H1 (cell line): ENCODE results near the gene FBXO28. TPM values are rescaled to one million over a fixed set of nuclear protein-coding genes. Genes with fewer than 3 reads are reported as not detected.

Source experiments
- CTCF ChIA-PET: fragments of 300-600 bp; sonication (Branson Sonifier 250); formaldehyde crosslinking; loops from one replicate; lab custom pipeline; 2021; ENCODE audit not compliant: partially characterized antibody; lab: Charles Lee
- POLR2A ChIA-PET: fragments of 300-600 bp; sonication (Branson Sonifier 250); formaldehyde crosslinking; loops from one replicate; lab custom pipeline; 2021; ENCODE audit warnings: inconsistent platforms; ENCODE audit not compliant: partially characterized antibody; lab: Charles Lee
- DNase-seq, 2 experiments: peaks; one replicate each; pipeline versions ENCODE4 v3.0.0 to v3.0.0-alpha.2; 2010 to 2022; ENCODE audit warnings: low spot score in 2 of 2, low read depth in 1 of 2, mixed read lengths in 1 of 2
- FAIRE-seq: peaks from 2 replicates; lab custom pipeline; 2011; peaks lifted over from hg19 to GRCh38; lab: Jason Lieb, UNC
- H2AFZ ChIP-seq: 2 replicates; pipeline ENCODE4 v1.8.1; 2012; ENCODE audit warnings: low read length, inconsistent platforms
- H2AK5ac ChIP-seq: 2 replicates; pipeline ENCODE4 v1.6.1; 2013; ENCODE audit warnings: low read depth, low read length
- H2BK120ac ChIP-seq: replicated peaks from 2 replicates; pipeline ENCODE3; 2013; ENCODE audit warnings: low read depth, low read length, inconsistent platforms
- H2BK12ac ChIP-seq: 2 replicates; pipeline ENCODE4 v1.6.1; 2013; ENCODE audit warnings: low read depth, low read length
- H2BK15ac ChIP-seq: 2 replicates; pipeline ENCODE4 v1.6.1; 2013; ENCODE audit warnings: low read length
- H2BK20ac ChIP-seq: 2 replicates; pipeline ENCODE4 v1.6.1; 2013; ENCODE audit warnings: low read length
- H2BK5ac ChIP-seq: 2 replicates; pipeline ENCODE4 v1.6.1; 2013; ENCODE audit warnings: low read depth, low read length
- H3K14ac ChIP-seq: 2 replicates; pipeline ENCODE4 v1.6.1; 2013; ENCODE audit warnings: inconsistent platforms; ENCODE audit not compliant: insufficient read length
- H3K18ac ChIP-seq: 2 replicates; pipeline ENCODE4 v1.6.1; 2013; ENCODE audit warnings: low read length; ENCODE audit errors: extremely low read depth
- H3K23ac ChIP-seq: 2 replicates; pipeline ENCODE4 v1.6.1; 2013; ENCODE audit warnings: inconsistent platforms; ENCODE audit not compliant: insufficient read length
- H3K23me2 ChIP-seq: 2 replicates; pipeline ENCODE4 v1.6.1; 2013; ENCODE audit warnings: low read depth, low read length
- H3K27ac ChIP-seq: 2 replicates; pipeline ENCODE4 v1.6.1; 2011; ENCODE audit warnings: low read depth, low read length, inconsistent platforms
- H3K27me3 ChIP-seq, 4 experiments: replicated peaks in 1 of 4; 1 replicate in 1 of 4; 2 replicates in 3 of 4; pipeline versions ENCODE4 v1.6.1 to v1.8.1; 2011 to 2013; ENCODE audit warnings: low read length in 3 of 4, mild to moderate bottlenecking in 3 of 4, inconsistent platforms in 2 of 4, mixed read lengths in 2 of 4, moderate library complexity in 1 of 4; ENCODE audit not compliant: control insufficient read depth in 3 of 4, insufficient read depth in 3 of 4; ENCODE audit errors: extremely low read depth in 1 of 4
- H3K36me3 ChIP-seq, 4 experiments: 2 replicates each; pipeline versions ENCODE4 v1.6.1 to v1.8.1; 2011 to 2013; ENCODE audit warnings: mild to moderate bottlenecking in 4 of 4, low read length in 3 of 4, moderate library complexity in 2 of 4, control low read depth in 1 of 4, inconsistent platforms in 1 of 4; ENCODE audit not compliant: insufficient read depth in 4 of 4, control insufficient read depth in 2 of 4
- H3K4ac ChIP-seq: replicated peaks from 2 replicates; pipeline ENCODE3; 2013; ENCODE audit warnings: low read length, low read depth, mixed read lengths, inconsistent platforms; ENCODE audit not compliant: insufficient read length
- H3K4me1 ChIP-seq, 4 experiments: replicated peaks in 1 of 4; 1 replicate in 1 of 4; 2 replicates in 3 of 4; pipeline versions ENCODE4 v1.6.1 to v1.8.1; 2011 to 2013; ENCODE audit warnings: low read length in 3 of 4, inconsistent platforms in 2 of 4, mixed read lengths in 1 of 4; ENCODE audit not compliant: insufficient read depth in 4 of 4, control insufficient read depth in 3 of 4
- H3K4me2 ChIP-seq, 2 experiments: 2 replicates each; pipeline versions ENCODE4 v1.6.1 to v1.8.1; 2011 to 2013; ENCODE audit warnings: low read depth in 2 of 2, low read length in 2 of 2, control low read depth in 1 of 2, inconsistent platforms in 1 of 2, mild to moderate bottlenecking in 1 of 2; ENCODE audit not compliant: insufficient read depth in 1 of 2
- H3K4me3 ChIP-seq, 4 experiments: fragments of 200-600, 300-600 bp in 1 of 4; sonication (generic), shearing (Covaris generic), sonication (Bioruptor Twin) in 1 of 4; 2 replicates each; pipeline versions ENCODE4 v1.5.1 to v1.8.1; 2011 to 2016; ENCODE audit warnings: low read length in 4 of 4, low read depth in 3 of 4, control low read depth in 2 of 4, inconsistent platforms in 2 of 4, mild to moderate bottlenecking in 2 of 4, mixed read lengths in 1 of 4, moderate library complexity in 1 of 4; ENCODE audit not compliant: insufficient read depth in 2 of 4; ENCODE audit errors: extremely low read depth in 1 of 4
- H3K56ac ChIP-seq: replicated peaks from 2 replicates; pipeline ENCODE3; 2013; ENCODE audit warnings: low read depth, mild to moderate bottlenecking, mixed read lengths, low read length, inconsistent platforms; ENCODE audit not compliant: insufficient read length
- H3K79me1 ChIP-seq: 2 replicates; pipeline ENCODE4 v1.6.1; 2013; ENCODE audit warnings: low read depth, low read length, control low read depth
- H3K79me2 ChIP-seq, 2 experiments: 2 replicates each; pipeline versions ENCODE4 v1.6.1 to v1.8.1; 2012 to 2013; ENCODE audit warnings: low read length in 2 of 2, mild to moderate bottlenecking in 2 of 2, inconsistent platforms in 1 of 2; ENCODE audit not compliant: insufficient read depth in 2 of 2, control insufficient read depth in 1 of 2
- H3K9ac ChIP-seq, 4 experiments: replicated peaks in 1 of 4; 1 replicate in 1 of 4; 2 replicates in 3 of 4; pipeline versions ENCODE4 v1.6.1 to v1.8.1; 2011 to 2013; ENCODE audit warnings: low read depth in 3 of 4, low read length in 3 of 4, control low read depth in 2 of 4, mild to moderate bottlenecking in 2 of 4, moderate library complexity in 2 of 4, inconsistent platforms in 1 of 4; ENCODE audit errors: extremely low read depth in 1 of 4
- H3K9me3 ChIP-seq, 2 experiments: 2 replicates each; pipeline versions ENCODE4 v1.6.1 to v1.8.1; 2012 to 2013; ENCODE audit warnings: mild to moderate bottlenecking in 2 of 2, moderate library complexity in 2 of 2, control low read depth in 1 of 2, inconsistent platforms in 1 of 2, low read depth in 1 of 2, low read length in 1 of 2, mixed read lengths in 1 of 2; ENCODE audit not compliant: insufficient read depth in 2 of 2
- H4K20me1 ChIP-seq, 2 experiments: replicated peaks in 1 of 2; 2 replicates each; pipeline versions ENCODE3 to v1.8.1; 2011 to 2013; ENCODE audit warnings: inconsistent platforms in 2 of 2, low read length in 2 of 2, mild to moderate bottlenecking in 1 of 2; ENCODE audit not compliant: insufficient read depth in 2 of 2, control insufficient read depth in 1 of 2
- H4K5ac ChIP-seq: 2 replicates; pipeline ENCODE4 v1.6.1; 2013; ENCODE audit warnings: low read length, low read depth, mixed read lengths, inconsistent platforms; ENCODE audit not compliant: insufficient read length
- H4K8ac ChIP-seq: 2 replicates; pipeline ENCODE4 v1.8.0; 2013; ENCODE audit warnings: mild to moderate bottlenecking, moderate library complexity, low read length, inconsistent platforms; ENCODE audit not compliant: insufficient read depth; ENCODE audit errors: extremely low read depth
- H4K91ac ChIP-seq: replicated peaks from 2 replicates; pipeline ENCODE3; 2013; ENCODE audit warnings: low read length, mixed read lengths, inconsistent platforms; ENCODE audit not compliant: insufficient read length
- GABPA ChIP-seq: IDR thresholded peaks from 2 replicates; pipeline ENCODE4 v1.6.1; 2011; ENCODE audit warnings: mild to moderate bottlenecking, low read length, moderate library complexity, borderline replicate concordance; ENCODE audit not compliant: insufficient read depth
- KDM5A ChIP-seq: fragments of 200-600 bp; IDR thresholded peaks from 2 replicates; pipeline ENCODE4 v1.7.1; 2012; ENCODE audit warnings: mild to moderate bottlenecking, low read length, inconsistent platforms, mixed read lengths
- TAF7 ChIP-seq: optimal IDR thresholded peaks from 2 replicates; pipeline ENCODE3; 2011; ENCODE audit warnings: low read depth, mild to moderate bottlenecking, inconsistent platforms, low read length, moderate library complexity, borderline replicate concordance
- WGBS, 2 experiments: shearing (Covaris generic) in 1 of 2; methylation state at CpG; one replicate each; pipeline versions ENCODE4 v1.1.6 to v1.1.7; 2013 to 2015; ENCODE audit warnings: low lambda C conversion rate in 2 of 2, mixed read lengths in 2 of 2, inconsistent platforms in 1 of 2, low coverage in 1 of 2, missing lambda C conversion rate in 1 of 2; ENCODE audit not compliant: insufficient replicate concordance in 2 of 2, insufficient coverage in 1 of 2, insufficient read length in 1 of 2; ENCODE audit errors: extremely low coverage in 1 of 2, missing lambda C conversion rate in 1 of 2; 5-methylcytosine and 5-hydroxymethylcytosine counted together
- polyA plus RNA-seq, 7 experiments: library from polyadenylated mRNA; depleted of rRNA in 3 of 7; stranded (reverse) in 5 of 7; unstranded in 2 of 7; fragments of >200 nt in 5 of 7; fragments of 200-250 nt in 2 of 7; gene quantifications; 1 replicate in 5 of 7; 2 replicates in 1 of 7; 4 replicates in 1 of 7; pipeline versions ENCODE4 v1.2.1 to v1.2.3, GENCODE V29; 2011 to 2013; ENCODE audit warnings: missing spikeins in 2 of 7, mixed read lengths in 2 of 7
- total RNA-seq: library from RNA; stranded (reverse); fragmentation: NEBNext Ultra II Directional; extraction: Animal tissue kit (Norgen Biotek cat#: 25700); gene quantifications from 2 replicates; pipeline ENCODE4 v1.2.1, GENCODE V29; 2021

Gene FBXO28
- total and polyA plus RNA-seq, 2 of the 8 experiments (the other 6 are each of a cell fraction or from before 2014, with no cell fraction given): 10.3 to 42.5 TPM

DNA sequence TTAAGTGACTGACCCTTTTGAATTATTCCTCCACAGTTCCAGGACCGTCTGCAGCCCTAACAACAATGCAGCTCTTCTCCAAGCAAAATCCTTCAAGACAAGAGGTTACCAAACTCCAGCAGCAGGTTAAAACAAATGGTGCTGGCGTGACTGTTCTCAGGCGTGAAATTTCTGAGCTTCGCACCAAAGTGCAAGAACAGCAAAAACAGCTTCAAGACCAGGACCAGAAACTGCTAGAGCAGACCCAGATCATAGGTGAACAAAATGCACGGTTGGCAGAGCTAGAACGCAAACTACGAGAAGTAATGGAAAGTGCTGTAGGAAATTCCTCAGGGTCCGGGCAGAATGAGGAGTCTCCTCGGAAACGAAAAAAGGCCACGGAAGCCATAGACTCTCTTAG, 43.4 kb downstream of the FBXO28 start:
- no peak overlapping the region for H2BK120ac ChIP-seq
- no peak for DNase-seq
- POLR2A ChIA-PET: no interaction called here
- TF ChIP-seq TAF7 (no peak), KDM5A (no peak), GABPA (no peak)

More for the DNA sequence above, 43.4 kb downstream of the FBXO28 start:
- Histone ChIP-seq H4K20me1 (no peaks in the 10 kb centered on the region), H4K8ac (no peak overlapping the region), H2BK15ac (no peak overlapping the region), H3K27ac (no peak overlapping the region), H2AFZ (no peak overlapping the region), H3K23ac (no peak overlapping the region), H3K79me1 (no peaks in the 10 kb centered on the region), H3K18ac (no peak overlapping the region), H3K36me3 (peaks cover 0 to 60% (median 30%) of the 10 kb centered on the region in 4 experiments; a peak in 6 of 8 replicates), H3K9me3 (no peaks in the 10 kb centered on the region), H4K5ac (no peak overlapping the region), H3K4ac (no peak overlapping the region), H4K91ac (no peak overlapping the region), H2BK20ac (no peak overlapping the region), H3K4me2 (no peak overlapping the region), H3K4me3 (no peak overlapping the region), H2AK5ac (no peak overlapping the region), H2BK5ac (no peak overlapping the region), H3K14ac (no peak overlapping the region), H2BK12ac (no peak overlapping the region), H3K23me2 (no peaks in the 10 kb centered on the region), H3K4me1 (no peaks in the 10 kb centered on the region), H3K56ac (no peak overlapping the region), H3K9ac (no peak overlapping the region), H3K27me3 (no peaks in the 10 kb centered on the region), H3K79me2 (no peaks in the 10 kb centered on the region)
- FAIRE-seq: no peak
- CTCF ChIA-PET: interaction anchor here (0.8 to 1.5 kb wide), 4 partner anchors 10 to 93 kb away, joined by 3 to 5 read pairs (median 3); no protein-coding TSS in a partner anchor
- 96% methylated on average over 11 of the region's 11 CpGs; no CpG with 5 or more reads in 1 of the 2 experiments for WGBS, 2 experiments
